EH (cell line): ENCODE data around the gene LRP8.
"Not testable (repeated sequence)": the region's sequence is repeated elsewhere in the genome, so short reads cannot be mapped to it uniquely, and the experiment has no call there.

Experiments used
- DNase-seq: peaks from one replicate; pipeline ENCODE4 v3.0.0-alpha.2; 2015; ENCODE audit warnings: low read depth

Gene LRP8

DNA sequence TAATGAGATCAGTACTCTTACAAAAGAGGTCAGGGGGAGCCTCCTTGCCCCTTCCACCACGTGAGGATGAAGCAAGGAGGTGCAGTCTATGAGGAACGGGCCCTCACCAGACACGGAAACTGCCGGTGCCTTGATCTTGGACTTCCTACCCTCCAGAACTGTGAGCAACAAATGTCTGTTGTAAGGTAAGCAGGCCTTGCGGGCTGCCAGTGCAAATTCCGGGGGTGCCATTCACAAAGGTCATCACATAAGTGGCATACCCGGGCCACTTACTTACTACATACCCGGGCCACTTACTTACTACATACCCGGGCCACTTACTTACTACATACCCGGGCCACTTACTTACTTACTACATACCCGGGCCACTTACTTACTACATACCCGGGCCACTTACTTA is 44.7 kb downstream of the LRP8 start:
- not testable (repeated sequence) for DNase-seq

DNA sequence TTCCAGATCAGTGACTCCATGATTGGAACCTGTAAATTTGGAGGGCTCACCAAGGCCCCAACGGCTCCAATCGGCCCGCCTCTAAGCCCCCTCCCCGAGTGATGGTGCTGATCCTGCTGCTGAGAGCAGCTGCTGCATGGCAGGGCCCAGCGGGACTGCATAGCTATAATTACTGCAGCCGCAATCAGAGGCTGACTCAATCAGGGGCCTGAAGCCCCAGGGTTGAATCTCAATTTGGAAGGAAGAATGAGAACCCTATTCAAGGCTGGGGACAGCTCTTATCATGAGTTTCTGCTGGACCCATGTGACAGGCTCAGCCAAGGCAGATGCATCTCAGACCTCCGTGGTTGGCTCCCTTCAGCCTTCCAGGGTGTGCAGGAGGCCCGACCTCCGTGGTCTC is 46.7 kb downstream of the LRP8 start:
- no peak for DNase-seq

DNA sequence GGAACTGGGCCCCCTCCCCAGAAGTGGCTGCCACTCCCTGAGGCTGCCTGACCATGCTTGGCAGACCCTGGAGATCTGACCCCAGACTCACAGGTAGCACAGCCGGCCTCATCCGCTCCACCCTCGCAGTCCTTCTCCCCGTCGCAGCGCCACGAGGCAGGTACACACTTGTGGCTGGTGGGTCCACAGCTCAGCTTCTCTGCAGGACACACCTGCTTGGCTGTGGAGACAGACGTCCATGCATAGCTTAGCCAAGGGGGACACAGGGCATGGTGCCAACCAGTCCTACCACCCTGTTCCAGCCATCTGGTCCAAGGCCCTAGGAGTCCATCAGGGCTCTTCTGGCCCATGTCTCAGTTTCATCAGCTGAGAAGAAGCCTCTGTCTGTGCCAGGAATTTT is 47.4 kb downstream of the LRP8 start:
- no peak for DNase-seq

DNA sequence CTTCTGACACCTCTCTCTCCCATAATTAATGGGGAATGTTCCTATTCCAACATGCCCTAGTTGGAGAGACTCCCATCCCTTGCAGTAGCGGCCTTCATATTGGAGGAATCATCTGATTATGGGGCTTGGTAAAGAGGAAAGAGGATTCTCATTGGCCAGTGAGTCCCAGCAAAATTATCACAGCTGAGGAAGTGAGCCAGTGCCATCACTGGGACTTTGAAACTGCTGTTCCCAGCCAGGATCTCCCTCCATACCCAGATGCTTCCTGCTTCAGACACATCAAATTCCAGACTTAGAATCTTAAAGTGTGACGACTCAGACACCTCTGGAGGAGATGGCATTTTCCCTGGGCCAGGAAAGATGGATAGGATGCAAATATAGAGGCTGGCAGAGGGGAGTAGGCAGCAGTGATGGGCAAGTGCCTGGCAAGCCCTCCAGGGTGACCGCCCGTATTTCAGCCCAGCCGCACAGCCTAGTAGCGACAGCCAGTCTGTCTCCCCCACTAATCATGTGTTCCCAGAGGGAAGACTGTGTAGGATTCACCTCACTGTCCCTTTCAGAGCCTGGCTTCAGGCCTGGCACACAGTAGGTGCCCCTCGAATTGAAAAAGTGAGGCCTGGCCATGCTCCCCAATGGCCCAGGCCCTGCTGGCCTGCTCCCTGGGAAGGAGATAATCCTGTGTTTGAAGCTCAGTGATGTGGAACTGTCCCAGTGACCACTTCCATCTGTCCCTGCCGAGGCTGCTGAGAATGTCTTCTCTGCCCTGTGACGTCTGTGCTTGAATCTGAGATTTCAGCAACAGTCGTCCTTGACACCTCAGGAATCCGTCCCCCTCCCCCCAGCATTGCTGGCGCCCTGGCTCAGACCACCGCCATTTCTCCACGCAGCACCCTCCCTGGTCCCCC is 48.3 kb downstream of the LRP8 start:
- DNase-seq: no peak

DNA sequence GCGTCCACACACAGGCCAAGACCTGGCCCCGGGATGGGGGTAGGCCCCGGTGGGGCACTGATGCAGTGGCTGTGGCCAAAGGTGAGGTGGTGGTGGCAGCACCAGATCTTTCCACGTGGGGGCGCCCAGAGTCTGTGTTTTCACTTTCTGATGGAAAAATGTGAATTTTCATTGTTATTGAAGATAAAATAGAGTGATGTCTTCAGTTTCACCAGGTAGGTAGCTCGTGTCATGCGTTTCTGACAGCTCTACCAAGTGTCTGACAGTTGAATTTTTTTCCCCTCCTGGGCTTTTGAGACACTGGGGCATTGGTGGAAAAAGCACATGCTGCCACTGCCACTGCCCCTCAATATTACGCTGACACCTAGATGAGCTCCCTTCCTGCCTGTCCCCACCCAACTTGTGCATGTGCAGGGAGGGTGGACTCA is 49.6 kb downstream of the LRP8 start:
- peak; percentile 53 for DNase-seq

DNA sequence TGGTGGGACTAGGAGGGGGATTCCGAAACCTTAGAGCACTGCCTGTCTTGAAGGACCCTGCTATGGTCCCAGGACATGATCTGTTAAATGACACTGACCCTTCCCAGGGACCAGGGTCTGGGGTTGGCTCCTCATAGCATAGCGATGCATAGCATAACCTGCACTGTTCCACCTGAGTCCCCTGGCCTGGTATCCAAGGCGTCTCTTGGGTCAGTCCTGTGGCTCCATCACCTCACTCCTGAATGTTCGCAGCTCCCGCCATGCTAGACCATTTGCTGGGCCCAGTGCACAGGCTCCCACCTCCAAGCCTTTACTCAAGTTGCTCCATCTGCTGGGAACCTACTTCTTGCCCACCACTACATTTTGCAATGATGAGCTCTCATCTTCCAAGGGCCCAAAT is 50.5 kb downstream of the LRP8 start:
- DNase-seq: no peak

DNA sequence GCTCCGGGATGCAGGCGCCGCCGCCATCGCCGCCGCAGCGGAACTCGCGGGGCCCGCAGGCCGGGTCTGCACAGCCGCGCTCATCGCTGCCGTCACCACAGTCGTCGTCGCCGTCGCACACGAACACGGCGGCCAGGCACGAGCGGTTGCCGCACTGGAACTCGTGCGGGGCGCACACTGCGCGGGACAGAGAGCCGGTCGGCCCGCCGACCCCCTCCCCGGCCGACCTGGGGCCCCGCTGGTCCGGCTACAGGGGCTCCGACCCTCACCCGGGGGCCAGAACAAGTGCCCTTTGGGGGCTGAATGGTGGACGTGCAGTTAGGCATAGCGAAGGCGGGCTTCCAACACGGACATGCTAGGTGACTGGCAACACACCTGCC is 51.0 kb downstream of the LRP8 start:
- DNase-seq: no peak

DNA sequence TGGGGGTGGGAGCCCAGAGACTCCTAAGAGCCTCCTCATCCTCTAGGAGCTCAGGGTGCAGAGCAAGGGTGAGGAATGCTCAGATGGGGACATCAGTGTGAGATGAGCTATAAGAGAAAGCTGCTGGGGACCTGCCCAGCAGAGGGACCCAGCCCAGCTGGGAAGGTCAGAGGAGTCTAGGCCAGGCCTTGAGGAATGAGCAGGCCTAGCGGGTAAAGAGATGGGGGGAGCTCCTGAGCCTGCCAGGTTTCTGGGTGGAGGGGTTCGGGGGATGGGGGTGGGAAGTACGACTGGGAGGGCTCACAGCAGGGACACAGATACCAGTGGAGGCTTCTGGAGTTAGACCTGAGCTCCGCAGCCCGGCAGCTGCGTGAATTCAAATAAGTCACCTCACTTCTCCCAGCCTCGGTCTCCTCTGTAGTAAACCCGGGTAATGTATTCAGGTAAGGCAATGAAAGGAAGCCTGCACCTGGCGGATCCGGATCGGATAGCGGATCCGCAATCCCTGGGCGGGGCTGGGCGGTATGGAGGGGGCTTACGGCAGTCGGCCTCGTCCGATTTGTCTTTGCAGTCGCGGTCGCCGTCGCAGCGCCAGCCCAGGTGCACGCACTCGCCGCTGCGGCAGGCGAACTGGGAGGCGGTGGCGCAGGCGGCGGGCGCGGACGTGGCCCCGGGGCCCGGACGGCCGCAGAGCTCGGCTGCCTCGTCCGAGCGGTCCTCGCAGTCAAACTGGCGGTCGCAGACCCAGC is 51.5 kb downstream of the LRP8 start:
- DNase-seq: no peak

DNA sequence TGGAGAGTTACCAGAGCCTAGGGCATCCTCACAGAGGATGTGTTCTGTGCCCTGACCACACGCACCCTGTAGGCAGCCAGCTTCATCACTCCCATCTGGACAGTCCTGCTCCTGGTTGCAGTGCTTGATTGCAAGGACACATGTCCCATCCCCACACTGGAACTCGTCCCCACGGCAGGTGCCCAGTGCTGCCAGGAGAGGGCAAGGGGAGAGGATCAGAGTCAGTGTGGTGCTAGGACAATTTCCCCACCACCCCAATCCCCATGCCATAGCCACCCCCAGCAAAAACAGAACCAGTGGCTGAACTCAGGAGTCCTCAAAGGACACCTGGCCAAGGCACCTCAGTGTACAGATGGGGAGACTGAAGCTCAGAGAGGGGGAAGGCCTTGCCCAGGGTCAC is 52.3 kb downstream of the LRP8 start:
- no peak for DNase-seq

DNA sequence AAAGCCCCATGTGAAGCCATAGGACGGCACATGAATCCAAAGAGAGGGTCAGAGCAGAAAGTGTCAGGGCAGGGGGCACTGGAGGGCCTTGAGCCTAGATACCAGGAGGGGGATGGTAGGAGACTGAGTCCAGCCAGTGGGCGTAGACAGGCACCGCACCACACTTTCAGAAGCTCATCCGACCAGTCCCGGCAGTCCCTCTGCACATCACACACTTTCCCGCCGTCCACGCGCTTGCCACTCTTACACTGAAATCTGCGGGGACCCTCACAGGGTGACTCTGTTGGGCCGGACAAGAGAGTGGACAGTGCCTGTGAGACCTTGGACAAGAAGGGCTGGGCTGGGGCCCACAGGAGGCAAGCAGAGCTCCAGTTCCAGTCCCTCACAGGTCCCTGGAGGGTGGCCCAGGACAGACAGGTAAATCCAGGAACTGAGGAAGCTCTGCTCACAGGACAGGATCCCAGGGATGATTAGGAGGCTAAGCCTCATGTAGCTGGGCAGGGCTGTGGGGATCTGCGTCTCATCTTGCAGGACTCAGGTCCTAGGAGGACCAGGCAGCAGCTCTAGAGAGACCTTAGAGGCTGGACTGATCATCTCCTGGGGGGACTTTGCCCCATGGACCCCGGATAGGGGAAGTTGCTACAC is 53.2 kb downstream of the LRP8 start:
- no peak for DNase-seq

DNA sequence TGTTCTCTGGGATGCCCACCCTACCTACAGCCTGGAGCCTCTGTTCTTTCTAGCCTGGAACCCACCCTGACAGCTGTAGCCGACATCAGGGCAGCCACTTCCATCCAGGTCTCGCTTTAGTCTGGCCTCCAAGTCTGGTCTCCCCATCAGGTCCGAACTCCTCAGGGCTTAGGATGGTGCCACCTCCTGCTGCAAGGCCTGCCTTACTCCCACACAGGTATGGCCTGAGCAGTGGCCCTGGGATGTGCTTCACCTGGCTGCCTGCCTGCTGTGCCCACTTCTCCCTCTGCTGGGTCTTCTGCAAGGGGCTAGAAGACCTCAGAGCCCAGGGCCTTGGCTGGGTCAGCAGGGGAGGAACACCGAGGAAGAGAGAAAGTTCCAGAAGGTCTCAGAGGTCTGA is 53.8 kb downstream of the LRP8 start:
- no peak for DNase-seq

DNA sequence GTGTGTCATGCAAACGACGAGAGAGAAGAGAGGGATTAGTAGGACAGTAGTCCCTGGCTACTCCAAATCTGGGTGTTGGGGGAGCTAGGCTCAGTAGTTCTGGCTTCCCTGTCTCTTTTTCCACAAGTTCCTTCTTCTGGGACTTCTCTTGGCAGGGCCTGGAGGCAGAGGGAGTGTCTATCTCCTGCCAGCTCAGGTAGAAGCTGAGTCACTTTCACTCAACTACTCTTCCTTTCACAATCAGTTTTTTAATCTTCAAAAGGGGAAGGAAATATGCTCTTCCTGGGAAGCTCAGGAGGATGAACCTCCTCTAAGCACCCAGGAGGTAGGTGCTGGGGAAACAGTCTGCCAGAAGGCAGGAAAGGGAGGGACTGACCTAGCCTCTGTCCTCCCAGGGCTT is 54.3 kb downstream of the LRP8 start:
- DNase-seq: no peak

DNA sequence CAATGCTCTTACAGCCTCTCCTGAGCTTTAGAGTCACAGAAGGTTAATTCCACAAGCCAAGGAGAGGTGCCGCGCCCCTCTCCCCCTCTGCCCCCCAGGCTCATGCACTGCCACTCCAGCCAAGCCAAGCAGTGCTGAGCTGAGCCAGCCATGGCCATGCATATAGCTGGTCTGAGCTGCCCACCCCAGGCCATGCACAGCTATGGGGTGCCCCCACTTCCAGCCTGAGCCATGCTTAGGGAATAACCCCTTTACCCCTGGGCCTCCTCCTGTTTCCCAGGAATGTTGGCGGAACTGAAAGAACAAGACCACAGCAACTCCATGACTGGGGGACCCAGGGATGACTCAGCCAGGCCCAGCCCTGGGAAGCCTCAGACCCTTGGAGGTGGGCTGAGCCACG is 55.5 kb downstream of the LRP8 start:
- no peak for DNase-seq

DNA sequence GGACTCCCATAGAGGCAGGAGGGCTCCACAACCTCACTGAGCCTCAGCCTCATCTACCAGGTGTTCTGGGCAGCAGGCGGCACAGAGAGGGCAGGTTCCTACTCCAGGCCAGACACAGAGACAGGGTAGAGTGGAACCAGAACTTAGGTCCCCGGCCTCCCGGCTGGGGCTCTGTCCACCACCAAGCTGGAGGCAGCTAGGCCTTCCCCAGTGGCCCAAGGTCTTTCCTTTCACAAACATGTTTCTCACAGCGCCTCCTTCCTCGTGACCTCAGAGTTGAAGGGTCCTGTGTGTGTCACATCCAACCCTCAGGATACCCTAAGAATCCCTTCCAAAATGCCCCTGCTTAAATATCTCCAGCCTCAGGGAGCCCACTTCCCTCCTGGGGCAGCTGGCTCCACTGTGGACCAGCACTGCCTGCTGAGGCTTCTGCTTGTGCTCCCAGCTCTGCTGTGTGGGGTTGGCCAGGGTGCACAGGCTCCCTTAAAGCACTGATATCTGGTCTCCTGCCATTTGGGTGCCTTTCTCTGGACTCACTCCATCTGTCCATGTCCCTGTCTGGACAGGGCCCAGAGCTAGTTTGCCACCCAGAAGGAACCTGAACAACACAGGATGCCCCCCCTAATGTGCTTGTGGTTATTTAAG is 56.3 kb downstream of the LRP8 start:
- DNase-seq: no peak

DNA sequence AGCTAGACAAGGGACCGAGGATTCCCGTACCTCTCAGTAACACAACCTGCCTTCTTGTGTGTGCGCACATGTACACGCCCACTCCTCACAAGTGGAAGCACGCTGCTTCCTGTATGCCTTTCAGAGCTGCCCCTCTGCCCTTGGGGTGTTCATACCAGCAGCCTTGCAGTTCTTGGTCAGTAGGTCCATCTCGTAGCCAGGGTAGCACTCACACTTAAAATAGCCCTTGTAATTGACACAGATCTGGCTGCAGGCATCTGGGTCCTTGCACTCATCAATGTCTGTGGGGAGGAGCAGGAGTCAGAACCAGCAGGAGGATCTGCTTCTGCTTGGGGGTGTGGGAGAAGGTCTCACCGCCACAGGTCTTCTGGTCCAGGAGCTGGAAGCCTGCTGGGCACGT is 57.0 kb downstream of the LRP8 start:
- no peak for DNase-seq

DNA sequence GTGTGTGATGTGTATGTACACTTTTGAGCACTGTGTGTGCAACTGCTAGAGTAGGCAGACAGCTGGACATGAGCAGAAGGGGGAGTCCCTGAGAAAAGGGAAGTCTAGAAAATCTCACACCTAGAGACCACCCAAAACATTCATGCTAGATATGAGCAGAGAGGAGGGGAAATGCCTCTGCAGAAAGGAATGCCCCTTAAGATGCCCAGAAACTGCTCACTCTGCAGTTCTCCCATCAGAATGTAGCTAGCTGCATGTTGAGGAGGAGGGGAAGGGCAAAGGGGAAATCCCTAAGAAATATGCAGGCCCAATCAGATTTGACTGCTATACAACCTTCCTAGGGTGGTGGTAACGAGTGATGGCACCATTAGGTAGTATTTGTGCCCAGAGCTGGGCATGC is 57.8 kb downstream of the LRP8 start:
- DNase-seq: no peak

DNA sequence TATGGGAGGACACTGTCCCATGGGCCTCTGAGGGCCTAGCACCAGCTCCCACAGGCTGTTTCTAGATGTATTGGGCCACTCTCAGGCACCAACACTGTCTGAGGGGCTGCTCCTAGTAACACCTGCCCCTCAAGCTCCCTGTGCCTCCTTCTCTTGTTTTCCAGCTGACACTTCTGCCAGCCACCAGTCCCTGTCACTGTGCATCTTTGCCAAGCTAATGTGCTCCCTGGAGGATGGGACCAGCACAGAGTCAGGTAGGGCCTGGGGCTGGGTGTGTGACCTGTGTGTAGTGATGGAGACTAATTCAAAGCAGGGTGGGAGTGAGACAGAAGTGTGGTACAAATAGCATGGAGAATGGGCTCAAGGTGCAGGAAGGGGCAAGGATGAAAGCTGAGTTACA is 60.1 kb downstream of the LRP8 start:
- DNase-seq: no peak

DNA sequence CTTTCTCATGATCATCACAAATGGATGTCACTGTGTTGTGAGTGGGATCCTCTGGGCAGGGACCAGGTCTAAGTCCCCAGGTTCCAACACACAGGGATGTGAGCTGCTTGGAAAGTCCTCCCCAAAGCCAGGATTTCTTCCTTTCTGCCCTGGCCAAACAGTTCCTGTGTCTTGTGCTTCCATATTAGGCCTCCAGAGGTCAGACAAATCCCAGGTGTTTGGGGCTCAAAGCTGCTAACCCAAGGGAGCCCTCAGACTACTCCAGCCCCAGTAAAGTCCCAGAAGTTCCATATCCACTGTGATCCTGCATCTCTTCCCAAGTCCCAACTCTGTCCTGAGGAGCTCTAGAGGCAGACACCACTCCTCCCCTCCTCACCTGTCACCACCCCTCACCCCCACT is 61.8 kb downstream of the LRP8 start:
- DNase-seq: no peak

DNA sequence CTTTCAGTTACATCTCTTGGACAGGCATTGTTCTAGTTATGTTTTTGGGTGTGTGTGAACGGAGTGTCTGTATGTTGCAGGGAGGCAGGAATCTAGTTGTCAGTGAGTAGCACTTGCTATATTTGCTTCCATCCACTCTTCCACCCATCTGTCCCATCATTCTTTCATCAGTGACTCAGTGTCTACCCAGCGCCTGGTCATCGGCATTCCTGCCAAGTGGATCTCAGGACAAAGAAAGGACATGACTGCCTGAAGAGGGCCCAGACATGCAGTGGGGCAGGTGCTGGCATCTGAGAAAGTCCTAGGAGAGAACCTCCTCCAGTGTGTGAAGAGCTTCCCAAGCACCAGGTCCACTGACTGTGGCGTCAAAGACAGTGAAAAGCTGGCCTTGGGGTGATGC is 62.3 kb downstream of the LRP8 start:
- peak; percentile 23 for DNase-seq

DNA sequence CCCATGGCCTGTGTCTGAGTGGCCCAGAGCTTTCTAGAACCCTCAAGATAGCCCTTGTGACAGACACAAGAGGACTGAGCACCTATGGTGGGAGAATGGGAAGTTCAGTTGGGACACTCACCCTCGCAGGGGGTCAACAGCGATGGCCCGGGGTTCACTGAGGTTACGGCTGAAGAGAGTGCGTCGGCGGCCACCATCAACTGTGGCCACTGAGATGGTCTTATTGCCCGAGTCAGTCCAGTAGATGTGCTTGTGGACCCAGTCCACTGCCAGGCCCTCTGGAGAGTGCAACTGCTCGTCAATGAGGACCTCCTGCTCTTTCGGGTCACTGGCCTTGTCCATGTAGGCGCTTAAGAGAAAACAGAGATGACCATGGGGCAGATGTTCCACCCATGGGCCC is 63.8 kb downstream of the LRP8 start:
- no peak for DNase-seq

DNA sequence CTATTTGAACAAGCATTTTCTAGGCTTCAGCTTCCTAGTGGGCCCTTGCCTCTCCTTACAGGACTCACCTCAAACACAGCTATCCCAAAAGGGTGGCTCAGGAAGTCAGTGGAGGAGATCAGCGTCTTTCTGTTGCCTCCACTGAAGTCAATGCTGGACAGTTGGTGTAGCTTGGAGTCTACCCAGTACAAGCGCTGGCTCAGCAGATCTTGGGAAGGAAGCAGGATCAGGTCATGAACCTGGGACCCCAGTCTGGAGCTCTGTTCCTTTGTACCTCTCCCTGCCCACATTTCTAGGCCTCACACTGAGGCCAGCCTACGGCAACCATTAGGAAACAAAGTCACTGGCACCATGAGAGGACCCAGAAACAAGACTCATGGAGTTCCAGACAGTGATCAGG is 65.9 kb downstream of the LRP8 start:
- DNase-seq: no peak

DNA sequence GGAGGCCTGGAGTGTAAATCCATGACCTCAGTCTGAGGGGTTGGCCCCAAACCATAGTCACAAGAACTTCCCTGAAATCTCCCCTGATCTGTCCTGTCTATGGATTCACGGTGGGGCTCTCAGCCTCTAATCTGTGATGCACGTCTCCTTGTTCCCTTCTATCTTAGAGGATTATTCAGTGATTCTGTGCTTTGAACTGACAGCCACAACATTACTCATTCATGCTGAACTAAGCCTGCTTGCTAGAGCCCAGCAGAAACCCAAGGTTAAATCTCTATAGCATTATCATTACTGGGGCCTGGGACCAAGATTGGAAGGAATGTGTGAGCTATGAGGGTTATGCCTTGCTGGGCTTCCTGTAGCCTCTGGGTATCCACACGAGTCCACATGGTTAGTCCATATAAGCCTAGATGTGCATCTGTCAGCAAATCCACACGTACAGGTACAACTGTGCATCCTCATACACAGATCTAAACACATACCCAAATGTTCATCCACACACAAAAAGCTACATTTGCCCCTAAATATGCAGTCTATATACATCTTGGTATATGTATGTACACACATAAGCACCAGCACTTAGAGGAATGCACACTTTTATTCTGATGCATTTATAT is 67.1 kb downstream of the LRP8 start:
- DNase-seq: no peak
